RCC 7860 (cell line): ENCODE measurements around the gene WDR37.
"Not testable (repeated sequence)": the region's sequence is repeated elsewhere in the genome, so short reads cannot be mapped to it uniquely, and the experiment has no call there.

ENCODE experiments used
- DNase-seq: peaks from one replicate; pipeline ENCODE4 v3.0.0-alpha.2; 2015; ENCODE audit warnings: low spot score
- FAIRE-seq: peaks from 2 replicates; lab custom pipeline; 2012; peaks lifted over from hg19 to GRCh38; lab: Jason Lieb, UNC

Gene WDR37

GRCh38 chr10:1056326-1057105, at the start of gene WDR37:
TSS of gene WDR37 (plus strand) at chr10:1056385. CDS start at chr10:1072156, 15,771 bp downstream.
- DNase-seq: peak; percentile 65

GRCh38 chr10:1006573-1006972, 49.6 kb upstream of the WDR37 start:
- no peak for DNase-seq

More at GRCh38 chr10:1056326-1057105, at the start of gene WDR37:
- FAIRE-seq: no peak

GRCh38 chr10:1007583-1007982, 48.6 kb upstream of the WDR37 start:
- FAIRE-seq (no peak), DNase-seq (no peak)

More at GRCh38 chr10:1006573-1006972, 49.6 kb upstream of the WDR37 start:
- FAIRE-seq: no peak

GRCh38 chr10:1009071-1009494, 47.1 kb upstream of the WDR37 start:
- no peak for FAIRE-seq
- no peak for DNase-seq

GRCh38 chr10:1009947-1010346, 46.2 kb upstream of the WDR37 start:
- FAIRE-seq, DNase-seq: not testable (repeated sequence)

- FAIRE-seq: no peak
These were observed 45.5 kb upstream of the WDR37 start for GRCh38 chr10:1010703-1011102.

GRCh38 chr10:1011696-1012095, 44.5 kb upstream of the WDR37 start:
- no peak for DNase-seq
- no peak for FAIRE-seq

More at GRCh38 chr10:1010703-1011102, 45.5 kb upstream of the WDR37 start:
- no peak for DNase-seq

- FAIRE-seq (no peak), DNase-seq (no peak)
These were observed 40.5 kb upstream of the WDR37 start for GRCh38 chr10:1015688-1016087.

- FAIRE-seq (no peak), DNase-seq (no peak)
These were observed 36.8 kb upstream of the WDR37 start for GRCh38 chr10:1019362-1019761.

- DNase-seq (no peak), FAIRE-seq (no peak)
These were observed 35.7 kb upstream of the WDR37 start for GRCh38 chr10:1020460-1020859.

GRCh38 chr10:1020958-1021357, 35.2 kb upstream of the WDR37 start:
- FAIRE-seq (no peak), DNase-seq (no peak)

- FAIRE-seq: no peak
These were observed 33.8 kb upstream of the WDR37 start for GRCh38 chr10:1022413-1022812.

GRCh38 chr10:1024103-1024502, 32.1 kb upstream of the WDR37 start:
- DNase-seq (no peak), FAIRE-seq (no peak)

More at GRCh38 chr10:1022413-1022812, 33.8 kb upstream of the WDR37 start:
- no peak for DNase-seq

GRCh38 chr10:1025683-1026082, 30.5 kb upstream of the WDR37 start, which contains the start of gene IDI2:
TSS of gene IDI2 (minus strand) at chr10:1025859. CDS start at chr10:1024723, 1,136 bp downstream.
- FAIRE-seq (no peak), DNase-seq (no peak)

GRCh38 chr10:1026578-1026977, 29.6 kb upstream of the WDR37 start:
- FAIRE-seq: no peak
- DNase-seq: no peak

- FAIRE-seq (no peak), DNase-seq (no peak)
These were observed 26.3 kb upstream of the WDR37 start for GRCh38 chr10:1029838-1030237.

GRCh38 chr10:1033601-1034000, 22.6 kb upstream of the WDR37 start:
- FAIRE-seq: no peak
- no peak for DNase-seq

- no peak for DNase-seq
- no peak for FAIRE-seq
These were observed 21.4 kb upstream of the WDR37 start for GRCh38 chr10:1034758-1035157.

- DNase-seq (no peak), FAIRE-seq (no peak)
These were observed 21.0 kb upstream of the WDR37 start for GRCh38 chr10:1035201-1035600.

- peak; percentile 71 for FAIRE-seq
- peak; percentile 83 for DNase-seq
These were observed 19.8 kb upstream of the WDR37 start for GRCh38 chr10:1036341-1036791.

- DNase-seq (no peak), FAIRE-seq (no peak)
These were observed 19.1 kb upstream of the WDR37 start for GRCh38 chr10:1037098-1037497.

- not testable (repeated sequence) for DNase-seq, FAIRE-seq
These were observed 17.4 kb upstream of the WDR37 start for GRCh38 chr10:1038769-1039168.
